ENCODE data around the gene ZNF467.
A peak's percentile ranks its signal among the peaks of the same experiment; 100 is the strongest.

The ZNF467 gene

GRCh38 chr7:149773446-149774236 is at the start of gene ZNF467:
TSS of gene ZNF467 (minus strand) at chr7:149773588. CDS start at chr7:149771032, 2,556 bp downstream.
- peak; percentile 48 for DNase-seq (ENCODE audit: low read depth)
- no peak for TF ChIP-seq MYC (IDR thresholded peaks at IDR 0.05; ENCODE audit: low read depth, low read length)
- no peak for TF ChIP-seq POLR2A (IDR thresholded peaks at IDR 0.05; ENCODE audit: extremely low read depth, insufficient read length)
- no peak for TF ChIP-seq CTCF (IDR thresholded peaks at IDR 0.05; ENCODE audit: low read depth, low read length)
- no peak for TF ChIP-seq MAX (IDR thresholded peaks at IDR 0.05; ENCODE audit: low read depth, low read length)
- no peak within 1 kb of the TSS for H3K4me3 ChIP-seq (ENCODE audit: low read depth, low read length)

- H3K4me3 ChIP-seq (ENCODE audit: low read depth, low read length): no peak overlapping the region
- peak; percentile 82 for DNase-seq (ENCODE audit: low read depth)
- TF ChIP-seq MAX (IDR thresholded peaks at IDR 0.05; ENCODE audit: low read depth, low read length) (no peak), MYC (IDR thresholded peaks at IDR 0.05; ENCODE audit: low read depth, low read length) (no peak), CTCF (IDR thresholded peaks at IDR 0.05; ENCODE audit: low read depth, low read length) (no peak), POLR2A (IDR thresholded peaks at IDR 0.05; ENCODE audit: extremely low read depth, insufficient read length) (no peak)
Measured at GRCh38 chr7:149822353-149822943, 49.1 kb upstream of the ZNF467 start.

- no peak overlapping the region for H3K4me3 ChIP-seq (ENCODE audit: low read depth, low read length)
- no peak for DNase-seq (ENCODE audit: low read depth)
- TF ChIP-seq MAX (IDR thresholded peaks at IDR 0.05; ENCODE audit: low read depth, low read length) (0 out of 2 replicates have a peak, but pooled peaks have one; percentile 28), CTCF (IDR thresholded peaks at IDR 0.05; ENCODE audit: low read depth, low read length) (no peak)
Measured at GRCh38 chr7:149821191-149822148, 48.1 kb upstream of the ZNF467 start.

- no peak for DNase-seq (ENCODE audit: low read depth)
- TF ChIP-seq CTCF (IDR thresholded peaks at IDR 0.05; ENCODE audit: low read depth, low read length) (no peak), MYC (IDR thresholded peaks at IDR 0.05; ENCODE audit: low read depth, low read length) (no peak), MAX (IDR thresholded peaks at IDR 0.05; ENCODE audit: low read depth, low read length) (no peak), POLR2A (IDR thresholded peaks at IDR 0.05; ENCODE audit: extremely low read depth, insufficient read length) (no peak)
- H3K4me3 ChIP-seq (ENCODE audit: low read depth, low read length): no peak overlapping the region
Measured at GRCh38 chr7:149820622-149821190, 47.3 kb upstream of the ZNF467 start.

GRCh38 chr7:149819961-149820340 is 46.6 kb upstream of the ZNF467 start:
- no peak overlapping the region for H3K4me3 ChIP-seq (ENCODE audit: low read depth, low read length)
- no peak for DNase-seq (ENCODE audit: low read depth)
- no peak for TF ChIP-seq CTCF (IDR thresholded peaks at IDR 0.05; ENCODE audit: low read depth, low read length)
- TF ChIP-seq MAX (IDR thresholded peaks at IDR 0.05; ENCODE audit: low read depth, low read length): no peak
- TF ChIP-seq POLR2A (IDR thresholded peaks at IDR 0.05; ENCODE audit: extremely low read depth, insufficient read length): no peak
- TF ChIP-seq MYC (IDR thresholded peaks at IDR 0.05; ENCODE audit: low read depth, low read length): no peak
